Breast epithelium (tissue), 4 donors: ENCODE measurements around the gene PSMD4. TPM values are rescaled to one million over a fixed set of nuclear protein-coding genes. Genes with fewer than 3 reads are reported as not detected.
"Not testable (repeated sequence)": the region's sequence is repeated elsewhere in the genome, so short reads cannot be mapped to it uniquely, and the experiment has no call there.

Experiments used
- DNase-seq, 2 donors: peaks; one replicate each; pipeline ENCODE4 v3.0.0-alpha.2; 2019; ENCODE audit warnings: low spot score in 2 of 2
- H3K27ac ChIP-seq, 2 donors: fragments of 200-600 bp; sonication (generic) in 1 of 2; one replicate each; pipeline ENCODE4 v1.5.1; 2016 to 2019; ENCODE audit warnings: mild to moderate bottlenecking in 1 of 2
- H3K27me3 ChIP-seq, 2 donors: fragments of 200-600 bp; sonication (generic) in 1 of 2; one replicate each; pipeline versions ENCODE4 v1.5.1 to v1.6.0; 2017 to 2019; ENCODE audit warnings: control low read depth in 1 of 2, mild to moderate bottlenecking in 1 of 2
- H3K36me3 ChIP-seq: fragments of 200-600 bp; one replicate; pipeline ENCODE4 v1.5.1; 2019
- H3K4me1 ChIP-seq, 2 donors: fragments of 200-600 bp; sonication (generic); one replicate each; pipeline ENCODE4 v1.5.1; 2016 to 2019; ENCODE audit warnings: control low read depth in 1 of 2
- H3K4me3 ChIP-seq, 3 donors: fragments of 200-600 bp; sonication (generic); 1 replicate in 2 of 3; 2 replicates in 1 of 3; pipeline ENCODE4 v1.5.1; 2016 to 2019; ENCODE audit warnings: mild to moderate bottlenecking in 3 of 3, moderate library complexity in 2 of 3
- H3K9me3 ChIP-seq, 2 donors: fragments of 200-600 bp; sonication (generic) in 1 of 2; one replicate each; pipeline ENCODE4 v1.5.1; 2016 to 2019; ENCODE audit warnings: control low read depth in 1 of 2
- POLR2A ChIP-seq: fragments of 450-650 bp; IDR thresholded peaks from one replicate; pipeline ENCODE4 v1.6.1; 2016; ENCODE audit warnings: antibody characterized with exemption, mild to moderate bottlenecking, moderate library complexity
- POLR2AphosphoS5 ChIP-seq, 3 donors: sonication (generic); formaldehyde crosslinking; IDR thresholded peaks; one replicate each; pipeline ENCODE4 v1.6.1; 2017; ENCODE audit warnings: antibody characterized with exemption in 3 of 3
- intact Hi-C: fragments of 100-400 bp; cut with DNase I; formaldehyde crosslinking; loops from one replicate; pipeline ENCODE4 v1.15.1; 2023; ENCODE audit warnings: low total_unique reads
- total RNA-seq, 3 donors: library from RNA; depleted of rRNA; stranded (reverse); fragments of >200 nt; gene quantifications; one replicate each; pipeline ENCODE4 v1.1.0, GENCODE V29; 2016
- TF ChIP-seq, protein P1 (sequence below), 3 donors: fragments of 450-650 bp; IDR thresholded peaks; one replicate each; pipeline ENCODE4 v1.5.1; 2016 to 2017; ENCODE audit warnings: antibody characterized with exemption in 3 of 3, mild to moderate bottlenecking in 3 of 3, moderate library complexity in 3 of 3

PSMD4 gene
- total RNA-seq, 3 donors from 2014 or later, result 108 to 188 (median 140) TPM

- Histone ChIP-seq H3K27me3 (no peaks in the 10 kb centered on the region), H3K27ac (no peak overlapping the region), H3K9me3 (no peaks in the 10 kb centered on the region), H3K4me3 (no peak overlapping the region), H3K4me1 (no peaks in the 10 kb centered on the region), H3K36me3 (no peaks in the 10 kb centered on the region)
- intact Hi-C loops, result no loop called here
- TF ChIP-seq POLR2A (no peak), POLR2AphosphoS5 (IDR thresholded peaks at IDR 0.05) (no peak)
- TF ChIP-seq, protein P1, sequence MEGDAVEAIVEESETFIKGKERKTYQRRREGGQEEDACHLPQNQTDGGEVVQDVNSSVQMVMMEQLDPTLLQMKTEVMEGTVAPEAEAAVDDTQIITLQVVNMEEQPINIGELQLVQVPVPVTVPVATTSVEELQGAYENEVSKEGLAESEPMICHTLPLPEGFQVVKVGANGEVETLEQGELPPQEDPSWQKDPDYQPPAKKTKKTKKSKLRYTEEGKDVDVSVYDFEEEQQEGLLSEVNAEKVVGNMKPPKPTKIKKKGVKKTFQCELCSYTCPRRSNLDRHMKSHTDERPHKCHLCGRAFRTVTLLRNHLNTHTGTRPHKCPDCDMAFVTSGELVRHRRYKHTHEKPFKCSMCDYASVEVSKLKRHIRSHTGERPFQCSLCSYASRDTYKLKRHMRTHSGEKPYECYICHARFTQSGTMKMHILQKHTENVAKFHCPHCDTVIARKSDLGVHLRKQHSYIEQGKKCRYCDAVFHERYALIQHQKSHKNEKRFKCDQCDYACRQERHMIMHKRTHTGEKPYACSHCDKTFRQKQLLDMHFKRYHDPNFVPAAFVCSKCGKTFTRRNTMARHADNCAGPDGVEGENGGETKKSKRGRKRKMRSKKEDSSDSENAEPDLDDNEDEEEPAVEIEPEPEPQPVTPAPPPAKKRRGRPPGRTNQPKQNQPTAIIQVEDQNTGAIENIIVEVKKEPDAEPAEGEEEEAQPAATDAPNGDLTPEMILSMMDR (IDR thresholded peaks at IDR 0.05), result no peak
- no peak for DNase-seq
Observed at GRCh38 chr1:151273924-151274466, 19.5 kb downstream of the PSMD4 start.

DNA sequence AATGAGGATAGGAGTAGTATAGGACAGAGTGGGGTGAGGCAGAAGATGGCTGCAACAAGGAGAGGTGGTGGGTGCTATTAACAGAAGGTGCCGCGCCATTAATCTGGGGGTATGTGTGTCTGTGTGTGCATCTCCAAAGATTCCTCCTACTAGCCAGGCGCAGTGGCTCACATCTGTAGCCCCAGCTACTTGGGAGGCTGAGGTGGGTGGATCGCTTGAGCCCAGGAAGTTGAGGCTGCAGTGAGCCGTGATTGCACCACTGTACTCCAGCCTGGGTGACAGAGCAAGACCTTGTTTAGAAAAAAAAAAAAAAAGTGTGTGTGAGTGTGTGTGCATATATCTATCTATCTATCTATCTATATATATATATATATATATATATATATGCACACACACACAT is 20.8 kb downstream of the PSMD4 start:
- H3K4me3 ChIP-seq, H3K27ac ChIP-seq, H3K4me1 ChIP-seq, DNase-seq, H3K9me3 ChIP-seq, H3K27me3 ChIP-seq, H3K36me3 ChIP-seq, intact Hi-C loops: not testable (repeated sequence)

GRCh38 chr1:151277249-151277648 is 22.7 kb downstream of the PSMD4 start:
- intact Hi-C loops, result no loop called here
- no peaks in the 10 kb centered on the region for H3K9me3 ChIP-seq
- H3K27ac ChIP-seq, result no peak overlapping the region
- no peak overlapping the region for H3K4me3 ChIP-seq
- H3K27me3 ChIP-seq, result no peaks in the 10 kb centered on the region
- TF ChIP-seq, protein P1 (IDR thresholded peaks at IDR 0.05), result no peak
- TF ChIP-seq POLR2A (no peak), POLR2AphosphoS5 (IDR thresholded peaks at IDR 0.05) (no peak)
- H3K36me3 ChIP-seq, result no peaks in the 10 kb centered on the region
- DNase-seq, result no peak
- H3K4me1 ChIP-seq, result no peaks in the 10 kb centered on the region

DNA sequence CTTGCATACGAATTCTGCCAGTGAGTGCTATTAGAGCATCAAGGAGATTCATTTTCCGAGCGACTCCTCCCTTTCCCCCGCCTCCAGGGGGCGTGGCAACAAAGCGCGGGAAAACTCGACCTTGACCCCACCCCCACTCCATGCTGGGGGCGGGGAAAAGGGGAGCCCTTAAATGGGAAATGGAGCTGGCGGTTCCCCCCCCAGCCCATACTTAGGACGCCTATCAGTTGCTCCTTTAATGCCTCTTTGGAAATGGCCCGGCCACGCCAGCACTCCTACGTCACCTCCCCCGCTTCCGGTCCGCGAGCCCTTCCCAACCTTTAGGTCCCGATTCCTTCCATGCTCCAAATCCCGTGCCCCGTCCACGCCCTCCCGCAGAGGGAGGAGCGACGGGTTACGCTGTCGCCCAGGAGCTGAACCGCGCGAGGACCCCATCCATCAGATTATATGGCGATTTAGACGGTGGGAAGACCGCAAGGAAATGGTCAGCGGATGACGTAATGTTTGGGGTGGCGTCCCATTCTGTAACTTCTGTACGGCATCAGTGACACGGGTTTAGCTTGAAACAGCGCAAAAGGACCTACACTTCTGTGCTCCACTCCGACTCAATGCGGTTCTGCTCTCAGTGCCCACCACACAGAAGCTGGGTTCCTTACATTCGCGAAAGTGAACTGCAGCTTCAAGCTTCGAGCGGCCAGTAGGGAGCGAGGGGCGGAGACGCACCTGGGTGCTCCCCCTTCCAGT is 26.9 kb downstream of the PSMD4 start:
- peak; percentile 66 for TF ChIP-seq POLR2A
- TF ChIP-seq, protein P1 (IDR thresholded peaks at IDR 0.05), result peak in 2 of 3 donors; percentile 40 to 47
- TF ChIP-seq POLR2AphosphoS5 (IDR thresholded peaks at IDR 0.05), result peak; percentile 97
- Histone ChIP-seq H3K36me3 (no peaks in the 10 kb centered on the region), H3K4me1 (peaks cover 7 to 11% of the 10 kb centered on the region in 2 donors), H3K4me3 (peak overlapping the region; percentile 76 to 92 (median 79)), H3K9me3 (no peaks in the 10 kb centered on the region), H3K27ac (peak overlapping the region; percentile 99 to 100), H3K27me3 (no peaks in the 10 kb centered on the region)
- peak; percentile 96 to 99 for DNase-seq
- intact Hi-C loops, result loop anchor here (5.0 kb wide), 1 partner anchor 1129 kb away; no protein-coding TSS in a partner anchor

DNA sequence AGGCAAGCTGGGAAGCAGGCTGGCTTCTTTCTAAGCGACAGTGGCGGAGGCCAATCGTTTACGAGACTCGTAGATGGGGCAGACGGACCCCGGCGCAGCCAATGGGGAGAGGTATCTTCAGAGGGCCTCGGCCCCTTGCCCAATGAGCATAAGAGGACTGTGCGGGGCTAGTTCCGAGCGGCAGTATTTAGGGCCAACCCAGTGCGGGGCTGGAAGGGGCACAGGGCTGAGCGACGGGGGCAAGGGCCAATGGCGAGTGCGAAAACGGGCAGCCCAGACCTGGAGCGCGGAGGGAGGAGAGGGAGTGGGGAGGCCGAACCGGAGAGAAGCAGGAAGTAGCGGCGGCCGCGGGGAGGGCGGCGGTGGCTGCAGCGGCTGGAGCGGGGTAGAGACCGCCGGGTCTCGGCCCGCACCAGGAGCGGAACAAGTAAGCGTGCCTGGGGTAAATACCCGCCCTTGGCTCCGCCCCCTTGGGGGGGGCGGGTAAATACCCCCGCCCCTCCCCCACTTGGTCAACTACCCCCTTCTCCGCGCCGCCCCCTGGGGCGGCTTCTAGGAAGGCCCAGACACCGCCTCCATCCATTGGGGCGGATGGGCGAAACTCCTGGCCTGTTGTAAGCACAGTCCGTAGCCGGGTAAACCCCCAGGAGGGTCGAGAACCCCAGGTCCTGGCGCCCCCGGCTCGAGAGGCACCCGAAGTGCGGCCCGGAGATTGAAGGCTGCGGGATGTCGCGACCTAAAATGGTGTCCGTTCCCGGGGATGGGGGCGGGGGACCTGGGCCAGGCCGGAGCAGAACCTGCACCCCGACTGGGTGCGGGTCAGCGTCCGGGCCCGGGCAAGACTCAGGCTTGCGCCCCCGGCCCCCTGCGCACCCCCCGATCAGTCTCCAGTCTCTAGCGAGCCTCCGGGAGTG is 27.7 kb downstream of the PSMD4 start, which contains the start of gene ZNF687:
Gene ZNF687 (plus strand): TSS at position 331 of the 914 bp plus-strand sequence. CDS start 3,993 bp downstream, outside the sequence.
- TF ChIP-seq, protein P1 (IDR thresholded peaks at IDR 0.05), result no peak
- TF ChIP-seq POLR2AphosphoS5 (IDR thresholded peaks at IDR 0.05) (peak in 1 of 3 donors; percentile 2), POLR2A (peak; percentile 72)
- Histone ChIP-seq H3K27ac (peak within 1 kb of the TSS; percentile 99 to 100), H3K9me3 (no peaks in the 10 kb centered on the region), H3K4me3 (peak within 1 kb of the TSS; percentile 76 to 92 (median 79)), H3K27me3 (no peaks in the 10 kb centered on the region), H3K36me3 (no peaks in the 10 kb centered on the region), H3K4me1 (peaks cover 7 to 11% of the 10 kb centered on the region in 2 donors)
- intact Hi-C loops, result loop anchor here (5.0 kb wide), 1 partner anchor 1130 kb away; no protein-coding TSS in a partner anchor
- DNase-seq, result peak; percentile 100
